ENCODE data around the gene RCN1.

- TF ChIP-seq BRCA1 (IDR thresholded peaks at IDR 0.05; ENCODE audit: low read depth, low read length) (no peak), RFX5 (IDR thresholded peaks at IDR 0.05; ENCODE audit: borderline replicate concordance, low read depth, low read length) (no peak), RXRA (IDR thresholded peaks at IDR 0.05; ENCODE audit: insufficient read depth, low read depth, low read length) (no peak), KDM1A (IDR thresholded peaks at IDR 0.05; ENCODE audit: borderline replicate concordance, low read length) (no peak), CREB1 (IDR thresholded peaks at IDR 0.05) (no peak), HDAC2 (IDR thresholded peaks at IDR 0.05; ENCODE audit: borderline replicate concordance in 1 of 2, low read depth in 2 of 2, low read length in 2 of 2) (no peak)
- TF ChIP-seq, protein P1, sequence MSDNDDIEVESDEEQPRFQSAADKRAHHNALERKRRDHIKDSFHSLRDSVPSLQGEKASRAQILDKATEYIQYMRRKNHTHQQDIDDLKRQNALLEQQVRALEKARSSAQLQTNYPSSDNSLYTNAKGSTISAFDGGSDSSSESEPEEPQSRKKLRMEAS (IDR thresholded peaks at IDR 0.05), result no peak
Measured at GRCh38 chr11:32153747-32154146, 62.9 kb downstream of the RCN1 start.

Data from H1 (cell line).